Measurements from ENCODE around the gene MAP6D1. TPM values are rescaled to one million over a fixed set of nuclear protein-coding genes. Genes with fewer than 3 reads are reported as not detected.

MAP6D1 gene
- total RNA-seq, 1 donor from 2014 or later = 1.4 TPM

- intact Hi-C loops (cut with micrococcal nuclease) = no loop called here
- Mint-ChIP-seq H3K36me3 (ENCODE audit: low read depth) (peaks cover 54% of the 10 kb centered on the region), H3K27ac (peak overlapping the region; percentile 68), H3K4me3 (no peak overlapping the region), H3K4me1 (peaks cover 4% of the 10 kb centered on the region), H3K27me3 (no peaks in the 10 kb centered on the region), H3K9me3 (no peaks in the 10 kb centered on the region)
- DNase-seq = no peak
Measured at GRCh38 chr3:183775781-183776180, 49.6 kb downstream of the MAP6D1 start.

- H3K27ac Mint-ChIP-seq = no peak overlapping the region
- H3K4me1 Mint-ChIP-seq = peaks cover 4% of the 10 kb centered on the region
- H3K9me3 Mint-ChIP-seq = no peaks in the 10 kb centered on the region
- H3K27me3 Mint-ChIP-seq = no peaks in the 10 kb centered on the region
- H3K36me3 Mint-ChIP-seq (ENCODE audit: low read depth) = peaks cover 50% of the 10 kb centered on the region
- DNase-seq = no peak
- intact Hi-C loops (cut with micrococcal nuclease) = no loop called here
- no peak overlapping the region for H3K4me3 Mint-ChIP-seq
Measured at GRCh38 chr3:183774631-183775030, 50.7 kb downstream of the MAP6D1 start.

GRCh38 chr3:183769453-183769852 is 55.9 kb downstream of the MAP6D1 start:
- Mint-ChIP-seq H3K27me3 (no peaks in the 10 kb centered on the region), H3K27ac (no peak overlapping the region), H3K4me3 (no peak overlapping the region), H3K9me3 (no peaks in the 10 kb centered on the region), H3K4me1 (peaks cover 8% of the 10 kb centered on the region), H3K36me3 (ENCODE audit: low read depth) (peaks cover 34% of the 10 kb centered on the region)
- intact Hi-C loops (cut with micrococcal nuclease) = loop anchor here (5.0 to 10.0 kb wide), 2 partner anchors 132 to 215 kb away; partner anchors contain the start of genes KLHL24 and KLHL6
- no peak for DNase-seq

GRCh38 chr3:183768114-183768513 is 57.3 kb downstream of the MAP6D1 start:
- Mint-ChIP-seq H3K9me3 (no peaks in the 10 kb centered on the region), H3K4me3 (no peak overlapping the region), H3K27me3 (no peaks in the 10 kb centered on the region), H3K27ac (no peak overlapping the region), H3K36me3 (ENCODE audit: low read depth) (peaks cover 28% of the 10 kb centered on the region), H3K4me1 (peaks cover 8% of the 10 kb centered on the region)
- no peak for DNase-seq
- intact Hi-C loops (cut with micrococcal nuclease) = loop anchor here (5.0 to 10.0 kb wide), 2 partner anchors 131 to 213 kb away; partner anchors contain the start of genes KLHL24 and KLHL6

GRCh38 chr3:183766745-183767606 is 58.4 kb downstream of the MAP6D1 start:
- H3K4me1 Mint-ChIP-seq = peaks cover 8% of the 10 kb centered on the region
- peak overlapping the region; percentile 37 for H3K27ac Mint-ChIP-seq

GRCh38 chr3:183766107-183766506 is 59.3 kb downstream of the MAP6D1 start:
- Mint-ChIP-seq H3K4me1 (peaks cover 8% of the 10 kb centered on the region), H3K36me3 (ENCODE audit: low read depth) (peaks cover 37% of the 10 kb centered on the region), H3K9me3 (no peaks in the 10 kb centered on the region), H3K27ac (peak overlapping the region; percentile 30), H3K27me3 (no peaks in the 10 kb centered on the region), H3K4me3 (no peak overlapping the region)
- DNase-seq = no peak
- intact Hi-C loops (cut with micrococcal nuclease) = loop anchor here (2.0 to 10.0 kb wide), 3 partner anchors 129 to 285 kb away; partner anchors contain the start of genes KLHL24 and KLHL6

More at GRCh38 chr3:183766745-183767606, 58.4 kb downstream of the MAP6D1 start:
- Mint-ChIP-seq H3K27me3 (no peaks in the 10 kb centered on the region), H3K9me3 (no peaks in the 10 kb centered on the region), H3K36me3 (ENCODE audit: low read depth) (peaks cover 35% of the 10 kb centered on the region), H3K4me3 (no peak overlapping the region)
- intact Hi-C loops (cut with micrococcal nuclease) = loop anchor here (1.0 to 10.0 kb wide), 4 partner anchors 130 to 298 kb away; partner anchors contain the start of genes KLHL24 and KLHL6
- DNase-seq = peak; percentile 93

Other genes starting within 250 kb of the MAP6D1 start
- gene KLHL24, start 190.0 kb downstream of the MAP6D1 start, total RNA-seq = 6.7 and 6.9 TPM in 2 replicates
- gene YEATS2, start 127.8 kb downstream of the MAP6D1 start, total RNA-seq = 58.4 and 62.2 TPM in 2 replicates
- gene PARL, start 59.3 kb upstream of the MAP6D1 start, total RNA-seq = 89.5 and 91.4 TPM in 2 replicates
- 19.7 and 22.1 TPM in 2 replicates for gene ABCC5, start 192.3 kb upstream of the MAP6D1 start, total RNA-seq
- not detected in 2 replicates for gene HTR3D, start 206.2 kb upstream of the MAP6D1 start, total RNA-seq
- not detected in 2 replicates for gene HTR3C, start 227.5 kb upstream of the MAP6D1 start, total RNA-seq